GM23338 (cell line): ENCODE data around the gene DDX19B. TPM values are rescaled to one million over a fixed set of nuclear protein-coding genes. Genes with fewer than 3 reads are reported as not detected.
A peak's percentile ranks its signal among the peaks of the same experiment; 100 is the strongest.

Source experiments
- ATAC-seq: fragments of 200-7000 bp; cut with Tn5 transposase; 3 replicates; pipeline ENCODE4 v1.9.1; 2020
- DNase-seq: peaks from one replicate; pipeline ENCODE4 v3.0.0-alpha.2; 2015; ENCODE audit warnings: low spot score
- H2AFZ ChIP-seq: fragments of 200-600 bp; sonication (generic); 2 replicates; pipeline ENCODE4 v1.8.0; 2016; ENCODE audit warnings: antibody characterized with exemption, mild to moderate bottlenecking, moderate library complexity
- H3F3A ChIP-seq: fragments of 200-600 bp; sonication (generic); replicated peaks from 2 replicates; pipeline ENCODE4 v1.8.0; 2017; ENCODE audit warnings: antibody characterized with exemption, mixed run types, low read depth
- H3K27ac ChIP-seq: fragments of 200-600 bp; sonication (generic); 2 replicates; pipeline ENCODE4 v1.6.1; 2016; ENCODE audit warnings: low read depth
- H3K27me3 ChIP-seq: fragments of 200-600 bp; sonication (generic); 2 replicates; pipeline ENCODE4 v1.8.0; 2016; ENCODE audit warnings: mild to moderate bottlenecking, mixed run types, moderate library complexity; ENCODE audit not compliant: insufficient read depth
- H3K36me3 ChIP-seq: fragments of 200-600 bp; sonication (generic); 2 replicates; pipeline ENCODE4 v1.8.0; 2016; ENCODE audit warnings: mild to moderate bottlenecking; ENCODE audit not compliant: insufficient read depth
- H3K4me1 ChIP-seq: fragments of 200-600 bp; sonication (generic); 2 replicates; pipeline ENCODE4 v1.8.0; 2016; ENCODE audit warnings: mild to moderate bottlenecking, moderate library complexity; ENCODE audit not compliant: insufficient read depth
- H3K4me2 ChIP-seq: fragments of 200-600 bp; sonication (generic); 2 replicates; pipeline ENCODE4 v1.7.1; 2017; ENCODE audit warnings: mixed run types
- H3K4me3 ChIP-seq: fragments of 200-600 bp; sonication (generic); 2 replicates; pipeline ENCODE4 v1.6.1; 2016; ENCODE audit warnings: mixed run types
- H3K79me2 ChIP-seq: fragments of 200-600 bp; sonication (generic); replicated peaks from 2 replicates; pipeline ENCODE4 v1.8.0; 2017; ENCODE audit warnings: mild to moderate bottlenecking; ENCODE audit not compliant: insufficient read depth
- H3K9me2 ChIP-seq: fragments of 200-600 bp; sonication (generic); 2 replicates; pipeline ENCODE4 v1.8.0; 2017; ENCODE audit not compliant: insufficient read depth
- H4K20me1 ChIP-seq: fragments of 200-600 bp; sonication (generic); replicated peaks from 2 replicates; pipeline ENCODE4 v1.8.0; 2017; ENCODE audit warnings: mild to moderate bottlenecking; ENCODE audit not compliant: insufficient read depth
- H3K27ac Mint-ChIP-seq: 2 replicates; pipeline ENCODE4 v1.8.0; 2020; ENCODE audit warnings: inconsistent platforms, mild to moderate bottlenecking, moderate library complexity, mixed read lengths
- H3K27me3 Mint-ChIP-seq: 3 replicates; pipeline ENCODE4 v1.8.0; 2022; ENCODE audit warnings: low read depth, mild to moderate bottlenecking, moderate library complexity, mixed read lengths, inconsistent platforms; ENCODE audit not compliant: insufficient read depth, poor library complexity
- H3K36me3 Mint-ChIP-seq: 3 replicates; pipeline ENCODE4 v1.8.0; 2021; ENCODE audit warnings: low read depth, mild to moderate bottlenecking, inconsistent platforms, moderate library complexity, mixed read lengths
- H3K4me1 Mint-ChIP-seq: 3 replicates; pipeline ENCODE4 v1.8.0; 2020; ENCODE audit warnings: mild to moderate bottlenecking, inconsistent platforms, mixed read lengths
- H3K4me3 Mint-ChIP-seq: 3 replicates; pipeline ENCODE4 v1.8.0; 2021; ENCODE audit warnings: moderate library complexity, mild to moderate bottlenecking, inconsistent platforms, mixed read lengths
- H3K9me3 Mint-ChIP-seq: 3 replicates; pipeline ENCODE4 v1.8.0; 2020; ENCODE audit warnings: moderate library complexity, mild to moderate bottlenecking, inconsistent platforms, mixed read lengths
- CREB1 ChIP-seq: fragments of 250-450 bp; sonication (Bioruptor Pico); IDR thresholded peaks from 2 replicates; pipeline ENCODE4 v1.5.0; 2020; ENCODE audit warnings: low read depth, mild to moderate bottlenecking, moderate library complexity
- EZH2phosphoT487 ChIP-seq: fragments of 200-600 bp; sonication (generic); IDR thresholded peaks from one replicate; pipeline ENCODE4 v1.8.1; 2018; ENCODE audit warnings: antibody characterized with exemption; ENCODE audit not compliant: unreplicated experiment
- JUNB ChIP-seq: IDR thresholded peaks from one replicate; pipeline ENCODE4 v1.6.1; 2016; ENCODE audit warnings: antibody characterized with exemption; ENCODE audit not compliant: unreplicated experiment
- NANOG ChIP-seq: IDR thresholded peaks from 2 replicates; pipeline ENCODE4 v1.6.1; 2016; ENCODE audit warnings: antibody characterized with exemption, borderline replicate concordance
- POLR2AphosphoS5 ChIP-seq: IDR thresholded peaks from 2 replicates; pipeline ENCODE4 v1.6.1; 2016; ENCODE audit warnings: antibody characterized with exemption, low read depth
- STAT1 ChIP-seq: IDR thresholded peaks from one replicate; pipeline ENCODE4 v1.6.1; 2016; ENCODE audit warnings: antibody characterized with exemption; ENCODE audit not compliant: unreplicated experiment
- ZNF114 ChIP-seq: fragments of 250-450 bp; sonication (Bioruptor Pico); IDR thresholded peaks from 2 replicates; pipeline ENCODE4 v1.5.0; 2020; ENCODE audit warnings: mild to moderate bottlenecking, moderate library complexity
- ZNF331 ChIP-seq: fragments of 250-450 bp; sonication (Bioruptor Pico); IDR thresholded peaks from 2 replicates; pipeline ENCODE4 v1.5.0; 2020; ENCODE audit warnings: low read depth, mild to moderate bottlenecking, moderate library complexity
- polyA plus RNA-seq: library from polyadenylated mRNA; unstranded; fragments of >200 nt; fragmentation: Nextera tagmentation; extraction: Ambion mirVana; gene quantifications from 2 replicates; pipeline ENCODE4 v1.2.1, GENCODE V29; 2016
- small RNA-seq: library from RNA; depleted of rRNA; stranded (forward); fragments of <200 nt; gene quantifications from one replicate; pipeline ENCODE3, GENCODE V24; 2014; ENCODE audit warnings: low replicate concordance
- total RNA-seq: library from RNA; depleted of rRNA; stranded (reverse); fragments of >200 nt; shearing (Covaris generic); gene quantifications from 2 replicates; pipeline ENCODE4 v1.2.3, GENCODE V29; 2014; rRNA removed
- TF ChIP-seq, protein P1 (sequence below), 2 experiments: fragments of 200-600 bp in 1 of 2; sonication (generic) in 1 of 2; conservative IDR thresholded peaks; 2 replicates each; pipeline versions ENCODE4 v1.5.1 to v1.6.1; 2016 to 2017; ENCODE audit warnings: antibody characterized with exemption in 2 of 2, low read depth in 2 of 2, mild to moderate bottlenecking in 2 of 2, moderate library complexity in 1 of 2
- TF ChIP-seq, protein P2 (sequence below): IDR thresholded peaks from 2 replicates; pipeline ENCODE4 v1.6.1; 2016; ENCODE audit warnings: antibody characterized with exemption

Gene DDX19B
- total and polyA plus RNA-seq, 2 experiments from 2014 or later, result 42.2 to 45.8 TPM

DNA sequence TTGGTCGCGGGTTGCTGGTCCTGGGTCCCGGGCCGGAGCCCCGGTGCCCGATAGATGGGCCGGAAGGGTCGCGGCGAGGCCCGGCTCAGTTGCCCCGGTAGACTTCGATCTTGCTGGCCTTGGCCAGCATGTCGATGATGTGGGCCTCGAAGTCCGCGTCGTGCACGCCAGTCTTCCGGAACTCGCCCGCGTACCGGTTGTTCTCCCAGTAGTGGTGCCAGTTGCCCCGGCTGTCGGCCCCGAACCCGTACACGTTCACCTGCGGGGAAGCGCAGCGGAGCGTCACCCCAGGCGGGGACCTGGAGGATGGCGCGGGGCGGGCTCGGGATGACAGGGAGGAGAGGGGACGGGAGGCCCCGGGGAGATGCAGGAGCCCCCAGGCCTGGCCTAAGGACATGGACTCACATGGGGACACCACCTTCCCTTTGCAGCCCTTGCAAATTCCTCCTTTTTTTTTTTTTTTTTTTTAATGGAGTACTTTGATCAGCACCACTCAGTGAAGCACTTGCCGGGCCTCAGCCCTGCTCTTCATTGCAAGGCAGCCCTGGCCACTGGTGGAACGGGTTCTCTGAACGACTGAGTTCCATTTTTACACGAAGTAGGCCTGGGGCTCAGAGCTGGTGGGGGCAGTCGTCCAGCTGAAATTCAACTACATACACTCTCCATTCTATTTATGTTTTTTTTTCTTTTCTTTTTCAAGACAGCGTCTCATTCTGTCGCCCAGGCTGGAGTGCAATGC, 82.8 kb downstream of the DDX19B start:
- ATAC-seq (peak; percentile 24), DNase-seq (no peak)

DNA sequence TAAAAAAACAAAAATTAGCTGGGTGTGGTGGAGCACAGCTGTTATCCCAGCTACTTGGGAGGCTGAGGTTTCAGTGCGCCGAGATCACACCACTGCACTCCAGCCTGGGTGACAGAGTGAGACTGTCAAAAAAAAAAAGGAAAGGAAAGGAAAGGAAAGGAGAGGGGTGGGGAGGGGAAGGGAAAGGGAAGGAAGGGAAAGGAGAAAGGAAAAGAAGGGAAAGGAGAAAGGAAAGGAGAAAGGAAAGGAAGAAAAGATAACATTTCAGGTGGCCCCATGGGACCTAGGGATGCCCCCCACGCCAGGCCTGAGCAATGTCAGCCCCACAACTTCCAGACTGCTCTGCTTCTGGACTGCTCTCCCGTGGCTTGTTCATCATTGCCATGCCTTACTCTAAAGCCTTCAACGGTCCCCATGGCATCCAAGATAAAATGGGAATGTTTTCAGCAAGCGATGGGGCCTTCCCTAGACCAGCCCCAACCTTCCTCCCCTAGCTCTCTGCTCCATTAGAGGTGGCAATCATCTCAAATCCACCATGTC, 84.5 kb downstream of the DDX19B start:
- no peaks in the 10 kb centered on the region for H3K9me3 Mint-ChIP-seq
- H3K4me1 Mint-ChIP-seq, result peaks cover 10% of the 10 kb centered on the region; the same call in 2 of the 3 replicates
- Histone ChIP-seq H3K36me3 (0 out of 2 replicates have a peak, but pooled peaks cover 4% of the 10 kb centered on the region), H3K4me1 (peaks cover 12% of the 10 kb centered on the region), H3K79me2 (peaks cover 11% of the 10 kb centered on the region), H3K4me2 (no peak overlapping the region), H3K27me3 (no peaks in the 10 kb centered on the region), H3K9me2 (no peaks in the 10 kb centered on the region), H2AFZ (no peak overlapping the region), H3F3A (peaks cover 31% of the 10 kb centered on the region), H3K27ac (no peak overlapping the region; the same call in 1 of the 2 replicates), H3K4me3 (no peak overlapping the region), H4K20me1 (no peaks in the 10 kb centered on the region)
- TF ChIP-seq ZNF114 (CRISPR knock-in tag) (no peak), POLR2AphosphoS5 (no peak), JUNB (no peak), NANOG (no peak), ZNF331 (CRISPR knock-in tag) (no peak), EZH2phosphoT487 (no peak), STAT1 (no peak), CREB1 (CRISPR knock-in tag) (no peak)
- TF ChIP-seq, protein P1, sequence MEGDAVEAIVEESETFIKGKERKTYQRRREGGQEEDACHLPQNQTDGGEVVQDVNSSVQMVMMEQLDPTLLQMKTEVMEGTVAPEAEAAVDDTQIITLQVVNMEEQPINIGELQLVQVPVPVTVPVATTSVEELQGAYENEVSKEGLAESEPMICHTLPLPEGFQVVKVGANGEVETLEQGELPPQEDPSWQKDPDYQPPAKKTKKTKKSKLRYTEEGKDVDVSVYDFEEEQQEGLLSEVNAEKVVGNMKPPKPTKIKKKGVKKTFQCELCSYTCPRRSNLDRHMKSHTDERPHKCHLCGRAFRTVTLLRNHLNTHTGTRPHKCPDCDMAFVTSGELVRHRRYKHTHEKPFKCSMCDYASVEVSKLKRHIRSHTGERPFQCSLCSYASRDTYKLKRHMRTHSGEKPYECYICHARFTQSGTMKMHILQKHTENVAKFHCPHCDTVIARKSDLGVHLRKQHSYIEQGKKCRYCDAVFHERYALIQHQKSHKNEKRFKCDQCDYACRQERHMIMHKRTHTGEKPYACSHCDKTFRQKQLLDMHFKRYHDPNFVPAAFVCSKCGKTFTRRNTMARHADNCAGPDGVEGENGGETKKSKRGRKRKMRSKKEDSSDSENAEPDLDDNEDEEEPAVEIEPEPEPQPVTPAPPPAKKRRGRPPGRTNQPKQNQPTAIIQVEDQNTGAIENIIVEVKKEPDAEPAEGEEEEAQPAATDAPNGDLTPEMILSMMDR (conservative IDR thresholded peaks at IDR 0.05; ENCODE audit: low read depth in 2 of 2), result no peak
- TF ChIP-seq, protein P2, sequence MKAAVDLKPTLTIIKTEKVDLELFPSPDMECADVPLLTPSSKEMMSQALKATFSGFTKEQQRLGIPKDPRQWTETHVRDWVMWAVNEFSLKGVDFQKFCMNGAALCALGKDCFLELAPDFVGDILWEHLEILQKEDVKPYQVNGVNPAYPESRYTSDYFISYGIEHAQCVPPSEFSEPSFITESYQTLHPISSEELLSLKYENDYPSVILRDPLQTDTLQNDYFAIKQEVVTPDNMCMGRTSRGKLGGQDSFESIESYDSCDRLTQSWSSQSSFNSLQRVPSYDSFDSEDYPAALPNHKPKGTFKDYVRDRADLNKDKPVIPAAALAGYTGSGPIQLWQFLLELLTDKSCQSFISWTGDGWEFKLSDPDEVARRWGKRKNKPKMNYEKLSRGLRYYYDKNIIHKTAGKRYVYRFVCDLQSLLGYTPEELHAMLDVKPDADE, result no peak
- peaks cover 30% of the 10 kb centered on the region for H3K36me3 Mint-ChIP-seq
- DNase-seq, result no peak
- no peak for ATAC-seq
- H3K4me3 Mint-ChIP-seq, result no peak overlapping the region
- peaks cover 10% of the 10 kb centered on the region for H3K27me3 Mint-ChIP-seq
- no peak overlapping the region for H3K27ac Mint-ChIP-seq

More for the DNA sequence above, 82.8 kb downstream of the DDX19B start:
- H2AFZ ChIP-seq, result peak overlapping the region; percentile 12; the same call in 1 of the 2 replicates
- H3K9me3 Mint-ChIP-seq, result no peaks in the 10 kb centered on the region
- 0 out of 2 replicates have a peak overlapping the region, but pooled peaks have one; percentile 70 for H3K27ac Mint-ChIP-seq
- no peaks in the 10 kb centered on the region; the same call in 1 of the 2 replicates for H3K36me3 ChIP-seq
- H3K4me3 Mint-ChIP-seq, result peak overlapping the region; percentile 97
- peaks cover 10% of the 10 kb centered on the region; the same call in 2 of the 3 replicates for H3K4me1 Mint-ChIP-seq
- peaks cover 27% of the 10 kb centered on the region for H3K36me3 Mint-ChIP-seq
- H3K4me1 ChIP-seq, result peaks cover 12% of the 10 kb centered on the region
- peaks cover 14% of the 10 kb centered on the region for H3K27me3 Mint-ChIP-seq
- no peaks in the 10 kb centered on the region; the same call in 1 of the 2 replicates for H4K20me1 ChIP-seq
- peak overlapping the region; percentile 78; the same call in 1 of the 2 replicates for H3K27ac ChIP-seq
- peaks cover 11% of the 10 kb centered on the region for H3K79me2 ChIP-seq
- peaks cover 31% of the 10 kb centered on the region for H3F3A ChIP-seq
- H3K9me2 ChIP-seq, result no peaks in the 10 kb centered on the region
- H3K4me2 ChIP-seq, result peak overlapping the region; percentile 72
- no peaks in the 10 kb centered on the region for H3K27me3 ChIP-seq
- peak overlapping the region; percentile 57 for H3K4me3 ChIP-seq
- TF ChIP-seq NANOG (no peak), POLR2AphosphoS5 (peak; percentile 2), JUNB (no peak), ZNF331 (CRISPR knock-in tag) (no peak), CREB1 (CRISPR knock-in tag) (no peak), EZH2phosphoT487 (no peak)

Small RNA genes within 50 kb of the gene (small RNA-seq; reads per million reads assigned to genes)
- gene RN7SL279P, result not detected

Other genes starting within 250 kb of the DDX19B start
- gene PDPR, start 184.9 kb upstream of the DDX19B start, total RNA-seq, result 35.7 and 38.2 TPM in 2 replicates
- 7.8 and 8.3 TPM in 2 replicates for gene PDPR, start 184.9 kb upstream of the DDX19B start, polyA plus RNA-seq
- not detected in 2 replicates for gene CLEC18C, start 125.4 kb upstream of the DDX19B start, total RNA-seq
- gene CLEC18C, start 125.4 kb upstream of the DDX19B start, polyA plus RNA-seq, result 0.06 and 0.16 TPM in 2 replicates
- gene EXOSC6, start 47.2 kb upstream of the DDX19B start, total RNA-seq, result 27.8 and 28.2 TPM in 2 replicates
- gene EXOSC6, start 47.2 kb upstream of the DDX19B start, polyA plus RNA-seq, result 13.7 and 14.4 TPM in 2 replicates
- 263 and 292 TPM in 2 replicates for gene AARS1, start 9.7 kb upstream of the DDX19B start, total RNA-seq
- 97.5 and 105 TPM in 2 replicates for gene AARS1, start 9.7 kb upstream of the DDX19B start, polyA plus RNA-seq
- 58.0 and 67.3 TPM in 2 replicates for gene DDX19A, start 47.7 kb downstream of the DDX19B start, total RNA-seq
- 22.2 and 24.1 TPM in 2 replicates for gene DDX19A, start 47.7 kb downstream of the DDX19B start, polyA plus RNA-seq
- 36.8 and 39.8 TPM in 2 replicates for gene ST3GAL2, start 139.9 kb downstream of the DDX19B start, total RNA-seq
- gene ST3GAL2, start 139.9 kb downstream of the DDX19B start, polyA plus RNA-seq, result 12.1 and 12.3 TPM in 2 replicates
- 4.0 and 8.0 TPM in 2 replicates for gene FCSK, start 155.4 kb downstream of the DDX19B start, total RNA-seq
- gene FCSK, start 155.4 kb downstream of the DDX19B start, polyA plus RNA-seq, result 1.5 and 2.3 TPM in 2 replicates
- 38.1 and 46.9 TPM in 2 replicates for gene COG4, start 224.4 kb downstream of the DDX19B start, total RNA-seq
- gene COG4, start 224.4 kb downstream of the DDX19B start, polyA plus RNA-seq, result 23.9 and 28.8 TPM in 2 replicates
- gene SF3B3, start 224.6 kb downstream of the DDX19B start, total RNA-seq, result 289 and 316 TPM in 2 replicates
- gene SF3B3, start 224.6 kb downstream of the DDX19B start, polyA plus RNA-seq, result 202 and 203 TPM in 2 replicates